HepG2 (cell line): Measurements from ENCODE around the gene BRD8. TPM values are rescaled to one million over a fixed set of nuclear protein-coding genes. Genes with fewer than 3 reads are reported as not detected.

Experiments used
- CC2D1A ChIP-seq: sonication (generic); formaldehyde crosslinking; IDR thresholded peaks from 2 replicates; pipeline ENCODE4 v1.8.1; 2023; ENCODE audit warnings: mild to moderate bottlenecking, missing genetic modification reagents
- CHD2 ChIP-seq: IDR thresholded peaks from 2 replicates; pipeline ENCODE4 v1.6.1; 2011; ENCODE audit warnings: low read depth, low read length, improper control_type of control experiment
- E2F1 ChIP-seq: sonication (generic); formaldehyde crosslinking; IDR thresholded peaks from 2 replicates; pipeline ENCODE4 v1.5.0; 2020; ENCODE audit warnings: missing genetic modification reagents
- ELF1 ChIP-seq: sonication (generic); formaldehyde crosslinking; IDR thresholded peaks from 2 replicates; pipeline ENCODE4 v1.4.0; 2020; ENCODE audit warnings: missing genetic modification reagents
- GFI1 ChIP-seq: sonication (generic); formaldehyde crosslinking; IDR thresholded peaks from 2 replicates; pipeline ENCODE4 v1.5.0; 2020; ENCODE audit warnings: missing genetic modification reagents, mild to moderate bottlenecking, borderline replicate concordance
- NCOA2 ChIP-seq: sonication (generic); formaldehyde crosslinking; IDR thresholded peaks from 2 replicates; pipeline ENCODE4 v1.8.0; 2022; ENCODE audit warnings: inconsistent platforms
- NFE2L1 ChIP-seq: sonication (generic); formaldehyde crosslinking; IDR thresholded peaks from 2 replicates; pipeline ENCODE4 v1.4.0; 2020; ENCODE audit warnings: missing genetic modification reagents, mild to moderate bottlenecking, borderline replicate concordance
- PAF1 ChIP-seq: IDR thresholded peaks from 2 replicates; pipeline ENCODE4 v1.6.1; 2016; ENCODE audit warnings: missing genetic modification reagents, missing compliant biosample characterization
- POLR2AphosphoS5 ChIP-seq: IDR thresholded peaks from 2 replicates; pipeline ENCODE4 v1.6.1; 2012; ENCODE audit warnings: low read depth, low read length
- RELA ChIP-seq: sonication (generic); formaldehyde crosslinking; IDR thresholded peaks from 2 replicates; pipeline ENCODE4 v1.4.0; 2020; ENCODE audit warnings: missing genetic modification reagents
- SOX6 ChIP-seq, 2 experiments: fragments of 450-650 bp in 1 of 2; sonication (generic) in 1 of 2; formaldehyde crosslinking in 1 of 2; IDR thresholded peaks; 2 replicates each; pipeline versions ENCODE4 v1.4.0 to v1.6.1; 2017 to 2020; ENCODE audit warnings: antibody characterized with exemption in 1 of 2, mild to moderate bottlenecking in 1 of 2, missing genetic modification reagents in 1 of 2
- SRSF1 ChIP-seq: fragments of 200-400 bp; formaldehyde crosslinking; optimal IDR thresholded peaks from 2 replicates; pipeline ENCODE3; 2017; ENCODE audit warnings: mild to moderate bottlenecking, low read depth, low read length, moderate library complexity
- TGIF2 ChIP-seq: IDR thresholded peaks from 2 replicates; pipeline ENCODE4 v1.6.1; 2016; ENCODE audit warnings: control low read depth, missing compliant biosample characterization
- ZNF18 ChIP-seq: sonication (generic); formaldehyde crosslinking; IDR thresholded peaks from 2 replicates; pipeline ENCODE4 v1.8.0; 2022; ENCODE audit warnings: mild to moderate bottlenecking, missing genetic modification reagents; ENCODE audit not compliant: insufficient replicate concordance
- ZNF615 ChIP-seq: sonication (generic); formaldehyde crosslinking; IDR thresholded peaks from 2 replicates; pipeline ENCODE4 v1.5.0; 2020; ENCODE audit warnings: mild to moderate bottlenecking, missing genetic modification reagents, borderline replicate concordance
- ZNF670 ChIP-seq: sonication (generic); formaldehyde crosslinking; IDR thresholded peaks from 2 replicates; pipeline ENCODE4 v1.8.0; 2022; ENCODE audit warnings: mild to moderate bottlenecking, missing genetic modification reagents, borderline replicate concordance
- ZNF773 ChIP-seq: sonication (generic); formaldehyde crosslinking; IDR thresholded peaks from 2 replicates; pipeline ENCODE4 v1.4.0; 2020; ENCODE audit warnings: missing genetic modification reagents, borderline replicate concordance
- ZNF775 ChIP-seq: sonication (generic); formaldehyde crosslinking; IDR thresholded peaks from 2 replicates; pipeline ENCODE4 v1.4.0; 2020; ENCODE audit warnings: missing genetic modification reagents, mild to moderate bottlenecking, moderate library complexity, borderline replicate concordance
- ZSCAN9 ChIP-seq: IDR thresholded peaks from 2 replicates; pipeline ENCODE4 v1.6.1; 2016; ENCODE audit warnings: borderline replicate concordance
- polyA plus RNA-seq, 8 experiments: library from polyadenylated mRNA; depleted of rRNA in 3 of 8; stranded (reverse) in 7 of 8; unstranded in 1 of 8; fragments of >200 nt; fragmentation: Illumina TruSeq in 4 of 8; extraction: Trizol in 4 of 8; gene quantifications; 2 replicates each; pipeline versions ENCODE4 v1.2.1 to v1.2.3, GENCODE V29; 2011 to 2016; ENCODE audit warnings: low read depth in 4 of 8, missing spikeins in 1 of 8, mixed read lengths in 1 of 8; ENCODE audit not compliant: insufficient read depth in 1 of 8
- total RNA-seq, 5 experiments: library from RNA; depleted of rRNA; stranded (reverse); fragments of >200 nt; fragmentation: Illumina TruSeq; extraction: Trizol; gene quantifications; 2 replicates each; pipeline ENCODE4 v1.2.3, GENCODE V29; 2016; ENCODE audit warnings: low read depth in 1 of 5
- TF ChIP-seq, protein P1 (sequence below): conservative IDR thresholded peaks from 2 replicates; pipeline ENCODE4 v1.6.1; 2018; ENCODE audit warnings: missing genetic modification reagents
- TF ChIP-seq, protein P2 (sequence below): sonication (generic); formaldehyde crosslinking; IDR thresholded peaks from 2 replicates; pipeline ENCODE4 v1.8.1; 2023; ENCODE audit warnings: mild to moderate bottlenecking, missing genetic modification reagents

The BRD8 gene
- total and polyA plus RNA-seq, 2 of the 13 experiments (the other 11 are each of a cell fraction or from before 2014, with no cell fraction given): 62.5 to 71.1 TPM

DNA sequence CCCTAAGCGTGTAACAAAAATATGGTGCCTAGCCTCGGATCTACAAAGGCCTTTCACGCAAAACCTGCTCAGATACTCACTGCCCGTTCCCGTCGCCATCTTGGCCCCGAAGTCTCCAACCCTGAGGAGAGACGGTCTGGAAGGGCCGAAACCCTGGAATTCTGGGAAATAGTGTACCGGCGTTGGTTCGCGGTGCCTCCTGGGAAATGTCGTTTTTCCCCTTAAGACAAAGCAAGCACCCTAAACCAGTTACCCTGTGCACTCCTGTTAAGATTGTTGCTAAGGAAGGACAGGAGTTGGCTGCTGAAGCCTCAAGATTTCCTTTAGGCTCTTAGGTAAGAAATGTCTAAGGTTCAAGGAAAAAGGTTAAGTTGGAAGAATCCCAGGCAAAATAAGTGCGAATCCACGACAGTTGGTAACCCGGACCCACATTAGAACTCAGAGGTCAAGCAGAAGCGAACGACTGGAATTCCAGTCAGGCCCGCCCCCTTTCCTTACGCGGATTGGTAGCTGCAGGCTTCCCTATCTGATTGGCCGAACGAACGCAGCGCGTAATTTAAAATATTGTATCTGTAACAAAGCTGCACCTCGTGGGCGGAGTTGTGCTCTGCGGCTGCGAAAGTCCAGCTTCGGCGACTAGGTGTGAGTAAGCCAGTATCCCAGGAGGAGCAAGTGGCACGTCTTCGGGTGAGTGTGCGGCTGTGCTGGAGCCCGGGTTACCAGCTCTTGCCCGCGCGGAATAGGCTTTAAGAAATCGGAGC, at the start of gene BRD8, which contains the start of gene KIF20A (continued):
- TF ChIP-seq SOX6 (IDR thresholded peaks at IDR 0.05) (no peak), SOX6 (CRISPR knock-in tag; IDR thresholded peaks at IDR 0.05) (peak; percentile 40; the same call in 1 of the 2 replicates), SRSF1 (no peak), NFE2L1 (no peak), TGIF2 (CRISPR knock-in tag) (peak; percentile 98), ZNF615 (CRISPR knock-in tag) (peak; percentile 97; the same call in 1 of the 2 replicates), ZNF18 (CRISPR knock-in tag) (peak; percentile 77), RELA (CRISPR knock-in tag) (no peak), E2F1 (CRISPR knock-in tag) (peak; percentile 86), NCOA2 (CRISPR knock-in tag) (no peak), ELF1 (CRISPR knock-in tag) (peak; percentile 57; the same call in 1 of the 2 replicates), PAF1 (no peak), GFI1 (CRISPR knock-in tag) (0 out of 2 replicates have a peak, but pooled peaks have one; percentile 52), POLR2AphosphoS5 (peak; percentile 95), ZNF775 (CRISPR knock-in tag) (no peak), CHD2 (no peak), ZNF670 (peak; percentile 5; the same call in 1 of the 2 replicates), ZSCAN9 (CRISPR knock-in tag) (peak; percentile 16; the same call in 1 of the 2 replicates), ZNF773 (CRISPR knock-in tag) (peak; percentile 19; the same call in 1 of the 2 replicates), CC2D1A (CRISPR knock-in tag) (no peak)
- TF ChIP-seq, protein P1, sequence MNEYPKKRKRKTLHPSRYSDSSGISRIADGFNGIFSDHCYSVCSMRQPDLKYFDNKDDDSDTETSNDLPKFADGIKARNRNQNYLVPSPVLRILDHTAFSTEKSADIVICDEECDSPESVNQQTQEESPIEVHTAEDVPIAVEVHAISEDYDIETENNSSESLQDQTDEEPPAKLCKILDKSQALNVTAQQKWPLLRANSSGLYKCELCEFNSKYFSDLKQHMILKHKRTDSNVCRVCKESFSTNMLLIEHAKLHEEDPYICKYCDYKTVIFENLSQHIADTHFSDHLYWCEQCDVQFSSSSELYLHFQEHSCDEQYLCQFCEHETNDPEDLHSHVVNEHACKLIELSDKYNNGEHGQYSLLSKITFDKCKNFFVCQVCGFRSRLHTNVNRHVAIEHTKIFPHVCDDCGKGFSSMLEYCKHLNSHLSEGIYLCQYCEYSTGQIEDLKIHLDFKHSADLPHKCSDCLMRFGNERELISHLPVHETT (CRISPR knock-in tag): no peak
- TF ChIP-seq, protein P2, sequence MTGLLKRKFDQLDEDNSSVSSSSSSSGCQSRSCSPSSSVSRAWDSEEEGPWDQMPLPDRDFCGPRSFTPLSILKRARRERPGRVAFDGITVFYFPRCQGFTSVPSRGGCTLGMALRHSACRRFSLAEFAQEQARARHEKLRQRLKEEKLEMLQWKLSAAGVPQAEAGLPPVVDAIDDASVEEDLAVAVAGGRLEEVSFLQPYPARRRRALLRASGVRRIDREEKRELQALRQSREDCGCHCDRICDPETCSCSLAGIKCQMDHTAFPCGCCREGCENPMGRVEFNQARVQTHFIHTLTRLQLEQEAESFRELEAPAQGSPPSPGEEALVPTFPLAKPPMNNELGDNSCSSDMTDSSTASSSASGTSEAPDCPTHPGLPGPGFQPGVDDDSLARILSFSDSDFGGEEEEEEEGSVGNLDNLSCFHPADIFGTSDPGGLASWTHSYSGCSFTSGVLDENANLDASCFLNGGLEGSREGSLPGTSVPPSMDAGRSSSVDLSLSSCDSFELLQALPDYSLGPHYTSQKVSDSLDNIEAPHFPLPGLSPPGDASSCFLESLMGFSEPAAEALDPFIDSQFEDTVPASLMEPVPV (CRISPR knock-in tag): peak; percentile 25
